ENCODE measurements around the gene EHD2. TPM values are rescaled to one million over a fixed set of nuclear protein-coding genes. Genes with fewer than 3 reads are reported as not detected.
"Not testable (repeated sequence)": the region's sequence is repeated elsewhere in the genome, so short reads cannot be mapped to it uniquely, and the experiment has no call there.

Gene EHD2
- total RNA-seq, 4 donors from 2014 or later, result 72.0 to 198 (median 82.9) TPM

DNA sequence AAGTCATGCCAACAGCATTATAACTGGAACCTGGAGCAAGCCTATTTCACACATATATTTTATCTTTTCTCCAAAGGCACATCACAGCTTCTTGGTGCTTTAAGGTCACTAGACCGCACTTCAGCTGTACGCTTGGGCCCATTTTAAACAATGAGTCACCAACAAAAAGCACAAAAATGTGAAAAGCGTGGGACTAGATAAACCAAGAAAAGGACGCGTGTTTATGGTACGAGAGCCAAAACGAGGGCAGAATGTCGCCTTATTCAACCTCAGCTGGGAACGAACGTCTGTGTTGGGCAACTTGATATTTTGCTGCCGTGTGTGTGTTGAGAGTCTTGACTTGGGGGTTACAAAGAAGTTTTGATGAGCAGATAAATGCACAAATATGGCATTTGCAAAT is 9.2 kb upstream of the EHD2 start:
- Histone ChIP-seq H3K4me1 (no peaks in the 10 kb centered on the region), H3K4me3 (no peak overlapping the region), H3K9me3 (no peaks in the 10 kb centered on the region), H3K36me3 (no peaks in the 10 kb centered on the region), H3K27ac (no peak overlapping the region), H3K27me3 (no peaks in the 10 kb centered on the region)
- intact Hi-C loops (cut with DNase I; ENCODE audit: low total_unique reads), result no loop called here
- TF ChIP-seq CTCF (IDR thresholded peaks at IDR 0.05), result no peak
- no peak for TF ChIP-seq POLR2A (IDR thresholded peaks at IDR 0.05)
- no peak for DNase-seq

DNA sequence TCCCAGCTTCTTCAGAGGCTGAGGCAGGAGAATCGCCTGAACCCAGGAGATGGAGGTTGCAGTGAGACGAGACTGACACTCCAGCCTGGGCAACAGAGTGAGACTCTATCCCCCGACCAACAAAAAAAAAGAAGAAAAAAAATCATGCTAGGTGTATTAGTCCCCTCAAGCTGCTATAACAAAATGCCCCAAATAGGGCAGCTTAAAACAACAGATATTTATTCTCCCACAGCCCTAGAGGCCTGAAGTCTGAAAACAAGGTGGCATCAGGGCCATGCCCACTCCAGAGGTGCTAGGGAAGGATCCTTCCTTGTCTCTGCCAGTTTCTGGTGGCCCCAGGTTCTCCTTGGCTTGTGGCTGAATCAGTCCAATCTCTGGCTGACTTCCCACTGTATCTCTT is 8.6 kb upstream of the EHD2 start:
- Histone ChIP-seq H3K27me3 (no peaks in the 10 kb centered on the region), H3K4me1 (no peaks in the 10 kb centered on the region), H3K4me3 (no peak overlapping the region), H3K36me3 (no peaks in the 10 kb centered on the region), H3K27ac (no peak overlapping the region), H3K9me3 (no peaks in the 10 kb centered on the region)
- intact Hi-C loops (cut with DNase I; ENCODE audit: low total_unique reads), result no loop called here
- DNase-seq, result no peak
- TF ChIP-seq CTCF (IDR thresholded peaks at IDR 0.05) (no peak), POLR2A (IDR thresholded peaks at IDR 0.05) (no peak)

DNA sequence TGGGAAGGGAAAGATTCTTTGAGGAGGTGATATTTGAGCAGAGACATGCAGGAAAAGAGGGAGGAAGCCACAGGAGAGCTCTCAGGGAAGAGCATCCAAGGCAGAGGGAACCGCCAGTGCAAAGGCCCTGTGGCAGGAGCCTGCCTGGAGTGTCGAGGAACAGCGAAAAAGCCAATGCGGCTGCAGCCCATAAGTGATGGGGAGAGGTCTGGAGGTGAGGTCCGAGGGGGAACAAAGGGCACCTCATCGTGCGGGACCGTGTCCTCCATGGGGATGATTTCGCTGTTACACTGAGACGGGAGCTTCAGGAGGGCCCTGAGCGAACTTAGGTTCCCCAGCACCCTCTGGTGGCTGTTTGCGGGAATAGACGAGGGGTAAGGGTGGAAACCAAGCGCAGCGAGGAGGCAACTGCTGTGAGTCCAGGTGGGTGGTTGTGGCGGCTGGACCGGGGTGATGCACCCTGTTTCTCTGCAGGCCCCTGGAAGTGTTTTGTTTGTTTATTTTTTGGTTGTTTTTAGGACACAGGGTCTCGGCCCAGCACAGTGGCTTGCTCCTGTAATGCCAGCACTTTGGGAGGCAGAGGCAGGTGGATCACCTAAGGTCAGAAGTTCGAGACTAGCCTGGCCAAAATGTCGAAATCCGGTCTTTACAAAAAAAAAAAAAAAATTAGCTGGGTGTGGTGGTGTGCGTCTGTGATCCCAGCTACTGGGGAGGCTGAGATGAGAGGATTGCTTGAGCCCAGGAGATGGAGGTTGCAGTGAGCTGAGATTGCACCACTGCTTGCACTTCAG is 5.9 kb upstream of the EHD2 start:
- TF ChIP-seq CTCF (IDR thresholded peaks at IDR 0.05) (peak; percentile 69 to 85 (median 82)), POLR2A (IDR thresholded peaks at IDR 0.05) (no peak)
- intact Hi-C loops (cut with DNase I; ENCODE audit: low total_unique reads), result no loop called here
- H3K27me3 ChIP-seq, result no peaks in the 10 kb centered on the region
- no peaks in the 10 kb centered on the region for H3K9me3 ChIP-seq
- H3K36me3 ChIP-seq, result no peaks in the 10 kb centered on the region
- DNase-seq, result peak; percentile 73 to 74
- no peak overlapping the region for H3K4me3 ChIP-seq
- no peaks in the 10 kb centered on the region for H3K4me1 ChIP-seq
- no peak overlapping the region for H3K27ac ChIP-seq

GRCh38 chr19:47711652-47712242 is 1.5 kb upstream of the EHD2 start:
- Histone ChIP-seq H3K36me3 (no peaks in the 10 kb centered on the region), H3K4me1 (peaks cover 0 to 7% of the 10 kb centered on the region in 2 donors), H3K27ac (no peak overlapping the region), H3K27me3 (no peaks in the 10 kb centered on the region), H3K9me3 (no peaks in the 10 kb centered on the region), H3K4me3 (no peak overlapping the region)
- TF ChIP-seq CTCF (IDR thresholded peaks at IDR 0.05), result no peak
- no peak for TF ChIP-seq POLR2A (IDR thresholded peaks at IDR 0.05)
- intact Hi-C loops (cut with DNase I; ENCODE audit: low total_unique reads), result loop anchor here (2.0 to 10.0 kb wide), 2 partner anchors 31 to 73 kb away; no protein-coding TSS in a partner anchor
- DNase-seq, result no peak

DNA sequence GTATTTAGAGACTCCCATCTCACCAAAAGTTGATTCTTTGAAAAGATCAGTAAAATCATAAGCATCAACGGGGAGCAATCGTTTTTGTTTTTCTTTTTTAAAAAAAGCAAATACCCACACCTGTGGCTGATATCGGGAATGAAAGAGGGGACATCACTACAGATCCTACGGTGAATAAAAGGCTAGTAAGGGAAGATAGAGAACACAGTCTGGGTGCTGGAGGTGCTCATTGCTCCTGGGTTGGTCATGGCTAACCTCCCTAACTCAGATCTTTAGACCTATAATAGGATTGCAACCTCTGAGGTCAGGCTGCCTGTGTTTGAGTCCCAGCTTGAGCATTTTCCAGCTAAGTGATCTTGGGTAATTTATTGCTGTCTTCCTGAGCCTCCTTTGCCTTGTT is 1.1 kb downstream of the EHD2 start:
- Histone ChIP-seq H3K9me3 (no peaks in the 10 kb centered on the region), H3K4me1 (peaks cover 0 to 23% of the 10 kb centered on the region in 2 donors), H3K4me3 (peak overlapping the region; percentile 87 to 97), H3K27ac (peak overlapping the region; percentile 98 to 99), H3K36me3 (no peaks in the 10 kb centered on the region), H3K27me3 (no peaks in the 10 kb centered on the region)
- TF ChIP-seq POLR2A (IDR thresholded peaks at IDR 0.05), result no peak
- TF ChIP-seq CTCF (IDR thresholded peaks at IDR 0.05), result no peak
- intact Hi-C loops (cut with DNase I; ENCODE audit: low total_unique reads), result loop anchor here (10.0 kb wide), 1 partner anchor 70 kb away; no protein-coding TSS in a partner anchor
- no peak for DNase-seq

- H3K36me3 ChIP-seq, DNase-seq, H3K27me3 ChIP-seq, H3K9me3 ChIP-seq, H3K4me3 ChIP-seq: not testable (repeated sequence)
- peak overlapping the region; percentile 98 to 99 for H3K27ac ChIP-seq
- intact Hi-C loops (cut with DNase I; ENCODE audit: low total_unique reads), result loop anchor here (10.0 kb wide), 1 partner anchor 70 kb away; no protein-coding TSS in a partner anchor
- H3K4me1 ChIP-seq, result peaks cover 0 to 23% of the 10 kb centered on the region in 2 donors
Measured at GRCh38 chr19:47714855-47715254, 1.6 kb downstream of the EHD2 start.
